Upper lobe of left lung (tissue), 4 donors: ENCODE measurements around the gene MAD1L1.

Source experiments
- CTCF ChIP-seq, 6 experiments: fragments of 450-650 bp in 4 of 6; fragments of 200-600 bp in 2 of 6; sonication (generic) in 2 of 6; IDR thresholded peaks; one replicate each; pipeline ENCODE4 v1.5.1; 2016 to 2019; ENCODE audit warnings: antibody characterized with exemption in 6 of 6
- EP300 ChIP-seq, 4 donors: sonication (generic); formaldehyde crosslinking; IDR thresholded peaks; one replicate each; pipeline ENCODE4 v1.5.1; 2017; ENCODE audit warnings: antibody characterized with exemption in 4 of 4, control low read depth in 2 of 4
- POLR2AphosphoS5 ChIP-seq, 2 donors: sonication (generic); formaldehyde crosslinking; IDR thresholded peaks; one replicate each; pipeline ENCODE4 v1.5.1; 2017; ENCODE audit warnings: antibody characterized with exemption in 2 of 2

GRCh38 chr7:2186166-2186565, 46.6 kb downstream of the MAD1L1 start:
- no peak for TF ChIP-seq EP300 (IDR thresholded peaks at IDR 0.05)
- no peak for TF ChIP-seq CTCF (IDR thresholded peaks at IDR 0.05)
- TF ChIP-seq POLR2AphosphoS5 (IDR thresholded peaks at IDR 0.05) = no peak
